Activated T-helper 1 cell treated with anti-CD3 and anti-CD28 coated beads, Interleukin-12 subunit alpha, Interleukin-12 subunit beta, Interleukin-2, Interleukin-4 antibody, amounts not matched to agents 30 ng/mL and 10 ng/mL and 1 ng/mL, durations not matched to agents 14 hours and 24 hours and 36 hours (primary cell): ENCODE data around the gene ZDHHC21. TPM values are rescaled to one million over a fixed set of nuclear protein-coding genes. Genes with fewer than 3 reads are reported as not detected.

ENCODE experiments used
- DNase-seq: peaks from one replicate; pipeline ENCODE4 v3.0.0; 2021; ENCODE audit warnings: low spot score
- H3K27ac Mint-ChIP-seq: one replicate; pipeline ENCODE4 v1.8.0; 2021; ENCODE audit warnings: mild to moderate bottlenecking, mixed read lengths
- H3K27me3 Mint-ChIP-seq: one replicate; pipeline ENCODE4 v1.8.0; 2022; ENCODE audit warnings: mild to moderate bottlenecking, moderate library complexity, mixed read lengths; ENCODE audit not compliant: insufficient read depth
- H3K36me3 Mint-ChIP-seq: one replicate; pipeline ENCODE4 v1.8.0; 2021; ENCODE audit warnings: low read depth, mixed read lengths
- H3K4me1 Mint-ChIP-seq: one replicate; pipeline ENCODE4 v1.8.0; 2021; ENCODE audit warnings: low read depth, mixed read lengths
- H3K4me3 Mint-ChIP-seq: one replicate; pipeline ENCODE4 v1.8.0; 2021; ENCODE audit warnings: mild to moderate bottlenecking, moderate library complexity, mixed read lengths
- H3K9me3 Mint-ChIP-seq: one replicate; pipeline ENCODE4 v1.8.0; 2021; ENCODE audit warnings: mixed read lengths
- intact Hi-C: fragments of 100-400 bp; cut with micrococcal nuclease; formaldehyde crosslinking; loops from one replicate; pipeline ENCODE4 v1.15.1; 2024
- total RNA-seq: library from RNA; stranded (reverse); gene quantifications from 2 replicates; pipeline ENCODE4 v1.2.3, GENCODE V29; 2022

ZDHHC21 gene
- total RNA-seq, 1 donor from 2014 or later, result 13.7 TPM

- no peak for DNase-seq
- peaks cover 7% of the 10 kb centered on the region for H3K27me3 Mint-ChIP-seq
- no peak overlapping the region for H3K4me3 Mint-ChIP-seq
- H3K4me1 Mint-ChIP-seq, result no peaks in the 10 kb centered on the region
- intact Hi-C loops, result no loop called here
- no peaks in the 10 kb centered on the region for H3K36me3 Mint-ChIP-seq
- H3K27ac Mint-ChIP-seq, result no peak overlapping the region
- H3K9me3 Mint-ChIP-seq, result peaks cover 32% of the 10 kb centered on the region
Observed at GRCh38 chr9:14574173-14574572, 119.1 kb downstream of the ZDHHC21 start.

GRCh38 chr9:14573319-14573718 lies 119.9 kb downstream of the ZDHHC21 start:
- H3K27ac Mint-ChIP-seq, result no peak overlapping the region
- H3K36me3 Mint-ChIP-seq, result no peaks in the 10 kb centered on the region
- peaks cover 26% of the 10 kb centered on the region for H3K9me3 Mint-ChIP-seq
- no peak for DNase-seq
- H3K27me3 Mint-ChIP-seq, result peaks cover 7% of the 10 kb centered on the region
- intact Hi-C loops, result no loop called here
- no peak overlapping the region for H3K4me3 Mint-ChIP-seq
- no peaks in the 10 kb centered on the region for H3K4me1 Mint-ChIP-seq

- no peak overlapping the region for H3K4me3 Mint-ChIP-seq
- no peaks in the 10 kb centered on the region for H3K4me1 Mint-ChIP-seq
- peaks cover 1% of the 10 kb centered on the region for H3K27me3 Mint-ChIP-seq
- intact Hi-C loops, result no loop called here
- DNase-seq, result no peak
- H3K36me3 Mint-ChIP-seq, result no peaks in the 10 kb centered on the region
- no peak overlapping the region for H3K27ac Mint-ChIP-seq
- H3K9me3 Mint-ChIP-seq, result peaks cover 5% of the 10 kb centered on the region
Observed at GRCh38 chr9:14565352-14566016, 127.7 kb downstream of the ZDHHC21 start.

GRCh38 chr9:14563902-14564624 lies 129.2 kb downstream of the ZDHHC21 start:
- peaks cover 1% of the 10 kb centered on the region for H3K27me3 Mint-ChIP-seq
- peaks cover 2% of the 10 kb centered on the region for H3K9me3 Mint-ChIP-seq
- no peak overlapping the region for H3K4me3 Mint-ChIP-seq
- no peak overlapping the region for H3K27ac Mint-ChIP-seq
- intact Hi-C loops, result no loop called here
- no peaks in the 10 kb centered on the region for H3K4me1 Mint-ChIP-seq
- no peak for DNase-seq
- no peaks in the 10 kb centered on the region for H3K36me3 Mint-ChIP-seq

- intact Hi-C loops, result no loop called here
- DNase-seq, result no peak
- H3K4me1 Mint-ChIP-seq, result no peaks in the 10 kb centered on the region
- H3K27me3 Mint-ChIP-seq, result peaks cover 1% of the 10 kb centered on the region
- H3K27ac Mint-ChIP-seq, result no peak overlapping the region
- H3K36me3 Mint-ChIP-seq, result no peaks in the 10 kb centered on the region
- H3K9me3 Mint-ChIP-seq, result peaks cover 12% of the 10 kb centered on the region
- H3K4me3 Mint-ChIP-seq, result no peak overlapping the region
Observed at GRCh38 chr9:14561929-14562405, 131.3 kb downstream of the ZDHHC21 start.

Other genes with a start within 250 kb of the ZDHHC21 start
- gene CER1, start 29.3 kb upstream of the ZDHHC21 start, total RNA-seq, result not detected in 2 replicates
- gene FREM1, start 217.0 kb upstream of the ZDHHC21 start, total RNA-seq, result not detected in 2 replicates